Measurements from ENCODE around the gene LYZL2.
"Not testable (repeated sequence)": the region's sequence is repeated elsewhere in the genome, so short reads cannot be mapped to it uniquely, and the experiment has no call there.

The LYZL2 gene

GRCh38 chr10:30596013-30596412, 33.5 kb downstream of the LYZL2 start:
- Histone ChIP-seq H3K9me3 (ENCODE audit: low read depth, low read length) (no peaks in the 10 kb centered on the region), H3K27ac (no peak overlapping the region), H3K36me3 (ENCODE audit: insufficient read depth, low read length) (no peaks in the 10 kb centered on the region), H3K4me3 (no peak overlapping the region), H3K9ac (ENCODE audit: insufficient read length) (no peak overlapping the region)
- no peak for DNase-seq (ENCODE audit: low read depth, low spot score)
- TF ChIP-seq FOXP2 (optimal IDR thresholded peaks at IDR 0.05; ENCODE audit: control extremely low read depth, extremely low read length, insufficient read depth) (no peak), POLR2AphosphoS5 (IDR thresholded peaks at IDR 0.05; ENCODE audit: borderline replicate concordance, low read depth, low read length) (no peak), EZH2 (IDR thresholded peaks at IDR 0.05) (no peak)

GRCh38 chr10:30594077-30594476, 35.5 kb downstream of the LYZL2 start:
- H3K4me3 ChIP-seq: no peak overlapping the region
- TF ChIP-seq POLR2AphosphoS5 (IDR thresholded peaks at IDR 0.05; ENCODE audit: borderline replicate concordance, low read depth, low read length) (no peak), EZH2 (IDR thresholded peaks at IDR 0.05) (no peak), FOXP2 (optimal IDR thresholded peaks at IDR 0.05; ENCODE audit: control extremely low read depth, extremely low read length, insufficient read depth) (no peak)
- H3K36me3 ChIP-seq (ENCODE audit: insufficient read depth, low read length): no peaks in the 10 kb centered on the region
- H3K9me3 ChIP-seq (ENCODE audit: low read depth, low read length): no peaks in the 10 kb centered on the region
- H3K9ac ChIP-seq (ENCODE audit: insufficient read length): no peak overlapping the region
- no peak for DNase-seq (ENCODE audit: low read depth, low spot score)
- H3K27ac ChIP-seq: no peak overlapping the region

GRCh38 chr10:30592770-30593169, 36.8 kb downstream of the LYZL2 start:
- DNase-seq (ENCODE audit: low read depth, low spot score); H3K9ac ChIP-seq (ENCODE audit: insufficient read length); H3K9me3 ChIP-seq (ENCODE audit: low read depth, low read length); H3K36me3 ChIP-seq (ENCODE audit: insufficient read depth, low read length); H3K27ac ChIP-seq; H3K4me3 ChIP-seq: not testable (repeated sequence)

- H3K9me3 ChIP-seq (ENCODE audit: low read depth, low read length): no peaks in the 10 kb centered on the region
- no peak overlapping the region for H3K9ac ChIP-seq (ENCODE audit: insufficient read length)
- TF ChIP-seq FOXP2 (optimal IDR thresholded peaks at IDR 0.05; ENCODE audit: control extremely low read depth, extremely low read length, insufficient read depth): no peak
- no peak for TF ChIP-seq POLR2AphosphoS5 (IDR thresholded peaks at IDR 0.05; ENCODE audit: borderline replicate concordance, low read depth, low read length)
- no peak for TF ChIP-seq EZH2 (IDR thresholded peaks at IDR 0.05)
- no peak overlapping the region for H3K4me3 ChIP-seq
- no peak overlapping the region for H3K27ac ChIP-seq
- DNase-seq (ENCODE audit: low read depth, low spot score): no peak
- H3K36me3 ChIP-seq (ENCODE audit: insufficient read depth, low read length): no peaks in the 10 kb centered on the region
These were observed 38.3 kb downstream of the LYZL2 start for GRCh38 chr10:30591249-30591670.

- Histone ChIP-seq H3K27ac (no peak overlapping the region), H3K9ac (ENCODE audit: insufficient read length) (no peak overlapping the region)
These were observed 40.1 kb downstream of the LYZL2 start for GRCh38 chr10:30589441-30589840.

GRCh38 chr10:30587522-30588031, 42.0 kb downstream of the LYZL2 start:
- no peak overlapping the region for H3K4me3 ChIP-seq
- H3K9ac ChIP-seq (ENCODE audit: insufficient read length): no peak overlapping the region
- no peak for TF ChIP-seq FOXP2 (optimal IDR thresholded peaks at IDR 0.05; ENCODE audit: control extremely low read depth, extremely low read length, insufficient read depth)
- no peaks in the 10 kb centered on the region for H3K36me3 ChIP-seq (ENCODE audit: insufficient read depth, low read length)
- DNase-seq (ENCODE audit: low read depth, low spot score): no peak
- no peaks in the 10 kb centered on the region for H3K9me3 ChIP-seq (ENCODE audit: low read depth, low read length)
- H3K27ac ChIP-seq: no peak overlapping the region

More at GRCh38 chr10:30589441-30589840, 40.1 kb downstream of the LYZL2 start:
- DNase-seq (ENCODE audit: low read depth, low spot score): no peak
- no peak for TF ChIP-seq EZH2 (IDR thresholded peaks at IDR 0.05)
- no peak for TF ChIP-seq POLR2AphosphoS5 (IDR thresholded peaks at IDR 0.05; ENCODE audit: borderline replicate concordance, low read depth, low read length)
- TF ChIP-seq FOXP2 (optimal IDR thresholded peaks at IDR 0.05; ENCODE audit: control extremely low read depth, extremely low read length, insufficient read depth): no peak
- Histone ChIP-seq H3K9me3 (ENCODE audit: low read depth, low read length) (no peaks in the 10 kb centered on the region), H3K36me3 (ENCODE audit: insufficient read depth, low read length) (no peaks in the 10 kb centered on the region), H3K4me3 (no peak overlapping the region)

- no peak overlapping the region for H3K27ac ChIP-seq
- no peaks in the 10 kb centered on the region for H3K9me3 ChIP-seq (ENCODE audit: low read depth, low read length)
- H3K36me3 ChIP-seq (ENCODE audit: insufficient read depth, low read length): no peaks in the 10 kb centered on the region
- no peak overlapping the region for H3K4me3 ChIP-seq
- TF ChIP-seq EZH2 (IDR thresholded peaks at IDR 0.05) (no peak), FOXP2 (optimal IDR thresholded peaks at IDR 0.05; ENCODE audit: control extremely low read depth, extremely low read length, insufficient read depth) (no peak), POLR2AphosphoS5 (IDR thresholded peaks at IDR 0.05; ENCODE audit: borderline replicate concordance, low read depth, low read length) (no peak)
- DNase-seq (ENCODE audit: low read depth, low spot score): no peak
- no peak overlapping the region for H3K9ac ChIP-seq (ENCODE audit: insufficient read length)
These were observed 42.7 kb downstream of the LYZL2 start for GRCh38 chr10:30586828-30587227.

- DNase-seq (ENCODE audit: low read depth, low spot score): no peak
- Histone ChIP-seq H3K9ac (ENCODE audit: insufficient read length) (no peak overlapping the region), H3K9me3 (ENCODE audit: low read depth, low read length) (no peaks in the 10 kb centered on the region), H3K4me3 (no peak overlapping the region), H3K27ac (no peak overlapping the region), H3K36me3 (ENCODE audit: insufficient read depth, low read length) (no peaks in the 10 kb centered on the region)
- TF ChIP-seq POLR2AphosphoS5 (IDR thresholded peaks at IDR 0.05; ENCODE audit: borderline replicate concordance, low read depth, low read length): no peak
- TF ChIP-seq FOXP2 (optimal IDR thresholded peaks at IDR 0.05; ENCODE audit: control extremely low read depth, extremely low read length, insufficient read depth): no peak
- TF ChIP-seq EZH2 (IDR thresholded peaks at IDR 0.05): no peak
These were observed 45.7 kb downstream of the LYZL2 start for GRCh38 chr10:30583778-30584415.

GRCh38 chr10:30581779-30582380, 47.7 kb downstream of the LYZL2 start:
- TF ChIP-seq POLR2AphosphoS5 (IDR thresholded peaks at IDR 0.05; ENCODE audit: borderline replicate concordance, low read depth, low read length) (no peak), FOXP2 (optimal IDR thresholded peaks at IDR 0.05; ENCODE audit: control extremely low read depth, extremely low read length, insufficient read depth) (no peak), EZH2 (IDR thresholded peaks at IDR 0.05) (no peak)
- H3K27ac ChIP-seq: no peak overlapping the region
- DNase-seq (ENCODE audit: low read depth, low spot score): no peak

More at GRCh38 chr10:30581779-30582380, 47.7 kb downstream of the LYZL2 start:
- no peaks in the 10 kb centered on the region for H3K9me3 ChIP-seq (ENCODE audit: low read depth, low read length)
- no peak overlapping the region for H3K4me3 ChIP-seq
- H3K9ac ChIP-seq (ENCODE audit: insufficient read length): no peak overlapping the region
- H3K36me3 ChIP-seq (ENCODE audit: insufficient read depth, low read length): no peaks in the 10 kb centered on the region
